NB4 (cell line): Measurements from ENCODE around the gene SPSB3.
"Not testable (repeated sequence)": the region's sequence is repeated elsewhere in the genome, so short reads cannot be mapped to it uniquely, and the experiment has no call there.

ENCODE experiments used
- DNase-seq: peaks from one replicate; pipeline ENCODE4 v3.0.0; 2010; ENCODE audit warnings: low read depth
- H3K4me3 ChIP-seq: one replicate; pipeline ENCODE4 v1.5.1; 2011; ENCODE audit warnings: mild to moderate bottlenecking, low read depth, low read length, moderate library complexity
- CTCF ChIP-seq: IDR thresholded peaks from one replicate; pipeline ENCODE4 v1.5.1; 2012; ENCODE audit warnings: low read depth, low read length
- MYC ChIP-seq: IDR thresholded peaks from 2 replicates; pipeline ENCODE4 v1.6.1; 2011; ENCODE audit warnings: low read depth, low read length
- POLR2A ChIP-seq: IDR thresholded peaks from 2 replicates; pipeline ENCODE4 v1.6.1; 2011; ENCODE audit warnings: mild to moderate bottlenecking; ENCODE audit not compliant: insufficient read length; ENCODE audit errors: extremely low read depth
- TF ChIP-seq, protein P1 (sequence below): IDR thresholded peaks from 2 replicates; pipeline ENCODE4 v1.6.1; 2011; ENCODE audit warnings: low read depth, low read length

Gene SPSB3

GRCh38 chr16:1810536-1810935 lies 28.2 kb upstream of the SPSB3 start:
- TF ChIP-seq MYC: no peak
- H3K4me3 ChIP-seq: no peak overlapping the region
- no peak for DNase-seq

GRCh38 chr16:1810106-1810505 lies 27.7 kb upstream of the SPSB3 start:
- H3K4me3 ChIP-seq: no peak overlapping the region
- TF ChIP-seq, protein P1, sequence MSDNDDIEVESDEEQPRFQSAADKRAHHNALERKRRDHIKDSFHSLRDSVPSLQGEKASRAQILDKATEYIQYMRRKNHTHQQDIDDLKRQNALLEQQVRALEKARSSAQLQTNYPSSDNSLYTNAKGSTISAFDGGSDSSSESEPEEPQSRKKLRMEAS: no peak
- no peak for TF ChIP-seq MYC
- TF ChIP-seq CTCF: no peak
- TF ChIP-seq POLR2A: no peak
- no peak for DNase-seq

DNA sequence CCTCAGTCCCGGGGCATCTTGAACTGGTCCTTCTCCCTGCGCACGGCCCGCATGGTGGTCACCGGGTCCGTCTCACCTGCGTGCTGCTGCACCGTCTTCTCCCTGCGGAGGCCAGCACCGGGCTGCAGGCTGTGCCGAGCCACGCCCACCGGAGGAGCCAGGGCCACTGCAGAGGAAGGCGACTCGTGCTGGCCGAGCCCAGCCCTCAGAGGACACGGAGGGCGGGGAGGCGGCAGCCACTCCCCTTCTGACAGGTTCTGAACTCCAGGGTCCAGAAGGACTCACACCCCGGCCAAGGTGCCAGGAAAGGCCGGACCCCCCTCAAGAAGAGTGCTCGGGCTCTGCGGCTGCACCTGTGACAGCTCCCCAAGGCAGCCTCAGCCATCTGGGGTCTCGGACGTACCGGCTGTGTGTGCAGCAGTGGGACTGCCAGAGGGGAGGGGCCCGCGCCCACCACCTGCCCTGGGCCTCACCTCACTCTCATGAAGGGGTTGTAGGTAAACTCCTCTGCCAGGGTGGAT lies 27.0 kb upstream of the SPSB3 start:
- TF ChIP-seq, protein P1: no peak
- TF ChIP-seq POLR2A: no peak
- TF ChIP-seq CTCF: no peak
- TF ChIP-seq MYC: no peak
- H3K4me3 ChIP-seq: no peak overlapping the region
- DNase-seq: no peak

- H3K4me3 ChIP-seq: no peak overlapping the region
- DNase-seq: no peak
- no peak for TF ChIP-seq MYC
- no peak for TF ChIP-seq POLR2A
- TF ChIP-seq, protein P1: no peak
- TF ChIP-seq CTCF: no peak
Observed at GRCh38 chr16:1808691-1809090, 26.3 kb upstream of the SPSB3 start.

DNA sequence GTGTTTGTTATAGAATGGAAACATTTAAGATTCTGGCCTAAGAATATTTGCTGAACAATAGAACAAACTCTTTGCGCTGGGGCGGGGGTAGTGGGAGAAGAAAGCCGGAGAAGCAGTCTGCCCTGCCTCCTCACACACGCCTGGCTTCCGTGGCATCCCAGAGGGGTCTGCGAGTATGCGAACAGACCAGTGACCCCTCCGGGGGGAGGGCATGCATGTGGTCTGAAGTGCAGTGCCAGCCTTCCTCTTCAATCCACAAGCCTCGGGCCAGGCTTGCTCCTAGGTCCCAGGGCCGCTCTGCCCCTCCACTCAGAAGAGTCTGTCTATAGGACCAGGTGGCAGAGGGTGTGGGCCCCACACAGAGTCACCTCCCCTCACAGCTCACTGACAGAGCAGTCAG lies 25.3 kb upstream of the SPSB3 start:
- no peak for DNase-seq
- no peak overlapping the region for H3K4me3 ChIP-seq
- TF ChIP-seq, protein P1: no peak
- TF ChIP-seq CTCF (no peak), POLR2A (no peak), MYC (no peak)

- TF ChIP-seq CTCF (no peak), POLR2A (no peak), MYC (no peak)
- TF ChIP-seq, protein P1: no peak
- DNase-seq: no peak
- H3K4me3 ChIP-seq: no peak overlapping the region
Observed at GRCh38 chr16:1800701-1801100, 18.3 kb upstream of the SPSB3 start.

GRCh38 chr16:1799263-1799662 lies 16.9 kb upstream of the SPSB3 start:
- not testable (repeated sequence) for DNase-seq, H3K4me3 ChIP-seq
